ENCODE data around the gene MAD2L2.
A peak's percentile ranks its signal among the peaks of the same experiment; 100 is the strongest.

Gene MAD2L2

DNA sequence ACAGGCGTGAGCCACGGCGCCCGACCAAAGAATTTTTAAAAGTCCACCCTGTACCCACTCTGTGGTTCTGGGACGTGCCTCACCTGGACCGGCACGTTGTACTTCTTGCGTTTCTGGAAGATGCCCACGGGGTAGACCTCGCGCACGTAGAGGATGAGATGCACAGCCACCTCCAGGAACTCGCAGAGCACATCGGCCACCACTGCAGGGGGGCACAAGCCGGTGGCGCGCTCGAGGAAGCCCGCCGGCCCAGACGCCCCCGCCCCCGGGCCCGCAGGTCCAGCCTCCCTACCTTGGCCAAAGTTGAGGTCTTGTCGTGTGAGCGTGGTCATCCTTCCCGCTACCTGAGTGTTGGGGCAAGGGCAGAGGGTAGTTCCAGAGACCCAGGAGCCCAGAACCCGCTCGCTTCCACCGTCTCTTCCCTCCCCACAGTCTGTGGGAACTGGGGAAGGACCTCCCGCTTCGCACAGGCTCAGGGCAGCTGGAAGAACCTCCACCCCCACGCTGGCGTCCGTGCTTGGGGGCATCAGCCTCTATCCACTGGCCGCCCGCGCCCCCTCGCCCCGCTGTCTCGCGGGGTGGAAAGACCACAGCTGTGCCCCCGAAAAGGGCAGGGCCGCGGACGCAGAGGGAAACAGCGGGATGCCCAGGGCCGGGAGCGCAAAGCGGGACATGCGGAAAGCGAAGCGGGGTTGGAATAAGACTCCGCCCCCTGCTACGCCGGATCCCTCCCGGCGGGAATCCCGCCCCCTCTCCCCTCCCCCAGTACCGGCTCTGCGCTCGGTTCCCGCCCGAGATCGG, 478 bp downstream of the MAD2L2 start:
- no peak for DNase-seq

DNA sequence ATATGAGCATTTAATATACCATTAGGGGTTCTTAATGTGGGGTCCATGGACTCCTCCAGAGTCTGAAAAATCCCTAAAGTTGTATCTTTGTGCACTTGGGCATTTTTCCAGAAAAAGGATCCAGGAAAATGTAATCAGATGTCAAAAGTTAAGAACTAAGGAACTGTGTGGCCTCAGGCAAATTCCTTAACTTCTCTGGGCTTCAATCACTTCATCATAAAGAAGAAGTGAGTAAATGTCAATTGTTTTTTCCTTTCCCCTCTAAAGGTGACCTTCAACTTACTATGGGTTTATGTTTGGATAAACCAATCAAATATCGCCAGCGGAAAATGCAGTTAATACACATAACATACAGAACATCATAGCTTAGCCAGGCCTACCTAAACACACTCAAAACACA, 2.5 kb downstream of the MAD2L2 start:
- DNase-seq = no peak

- DNase-seq = no peak
Measured at GRCh38 chr1:11676386-11677103, 4.4 kb downstream of the MAD2L2 start.

DNA sequence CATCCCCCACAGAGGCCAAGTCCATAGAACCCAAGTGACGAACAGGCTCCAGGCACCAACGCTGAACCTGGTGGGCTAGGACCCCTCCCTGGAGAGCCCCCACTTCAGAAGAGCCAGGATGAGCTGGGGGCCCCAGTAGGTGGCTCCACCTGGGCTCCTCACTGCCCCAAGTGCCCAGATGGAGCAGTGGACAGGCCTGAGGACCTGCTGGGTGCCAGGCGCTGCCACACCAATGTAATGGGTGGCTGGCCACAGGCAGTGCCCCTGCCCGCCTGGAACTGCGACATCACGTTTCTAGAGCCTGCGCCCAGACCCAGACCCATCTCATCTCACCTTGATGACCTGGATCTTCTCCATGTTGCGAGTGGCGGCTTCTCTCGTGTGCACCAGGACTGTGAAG, 5.6 kb downstream of the MAD2L2 start:
- DNase-seq = no peak

- no peak for DNase-seq
Measured at GRCh38 chr1:11674488-11674887, 6.5 kb downstream of the MAD2L2 start.

DNA sequence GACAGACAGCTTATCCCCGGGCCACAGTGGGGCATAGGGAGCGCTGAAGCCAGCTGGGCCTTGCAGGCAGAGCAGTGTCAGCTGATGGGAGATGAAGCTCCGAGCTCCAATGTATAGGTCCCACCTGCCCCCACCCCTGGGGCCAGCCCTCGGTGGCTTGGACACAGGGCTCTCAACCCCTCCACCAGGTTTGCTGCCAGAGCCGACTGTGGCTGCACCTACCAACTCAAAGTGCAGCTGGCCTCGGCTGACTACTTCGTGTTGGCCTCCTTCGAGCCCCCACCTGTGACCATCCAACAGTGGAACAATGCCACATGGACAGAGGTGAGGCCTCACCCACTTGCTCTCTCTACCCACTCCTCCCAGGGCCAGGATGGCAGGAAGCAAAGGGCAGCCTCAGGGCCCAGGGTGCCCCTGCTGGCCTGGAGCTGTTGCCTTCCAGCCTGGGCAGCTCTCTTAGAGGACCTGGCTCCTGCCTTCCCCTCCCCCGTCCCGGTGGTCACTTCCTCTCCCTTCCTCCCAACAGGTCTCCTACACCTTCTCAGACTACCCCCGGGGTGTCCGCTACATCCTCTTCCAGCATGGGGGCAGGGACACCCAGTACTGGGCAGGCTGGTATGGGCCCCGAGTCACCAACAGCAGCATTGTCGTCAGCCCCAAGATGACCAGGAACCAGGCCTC, 7.7 kb downstream of the MAD2L2 start:
- no peak for DNase-seq

DNA sequence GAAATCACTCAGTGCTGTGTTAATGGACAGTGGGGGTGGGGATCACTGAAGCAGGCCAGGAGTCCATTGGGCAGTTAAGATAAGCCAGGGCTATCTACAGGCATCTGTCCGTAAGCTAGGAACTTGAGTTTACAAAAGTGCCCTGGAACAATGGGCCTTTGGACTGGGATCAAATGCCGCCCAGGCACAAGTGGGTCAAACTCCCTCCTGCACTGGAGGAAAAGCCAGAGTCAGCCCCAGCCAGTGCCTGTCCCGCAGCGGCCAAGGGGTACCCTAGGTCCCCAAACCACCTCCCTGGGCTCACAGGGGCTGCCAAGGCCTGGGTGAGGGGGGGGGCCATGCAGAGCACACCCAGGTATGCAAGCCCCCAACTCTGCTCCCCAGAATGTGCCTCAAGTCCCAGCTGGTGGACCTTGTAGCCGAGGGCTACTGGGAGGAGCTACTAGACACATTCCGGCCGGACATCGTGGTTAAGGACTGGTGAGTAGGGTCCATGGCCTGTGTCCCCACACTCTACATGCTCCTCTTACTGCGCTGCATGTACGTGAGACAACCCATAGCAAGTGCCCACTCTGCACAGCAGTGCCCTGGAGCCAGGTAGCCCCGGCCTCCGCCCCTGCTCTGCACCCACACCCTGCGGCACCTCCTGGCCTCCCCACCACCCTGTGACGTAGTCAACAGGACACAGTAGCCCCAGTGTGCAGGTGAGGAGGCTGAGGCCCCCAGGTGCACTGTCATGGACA, 9.2 kb downstream of the MAD2L2 start:
- DNase-seq = no peak

GRCh38 chr1:11671205-11671543, 9.8 kb downstream of the MAD2L2 start:
- DNase-seq = no peak

DNA sequence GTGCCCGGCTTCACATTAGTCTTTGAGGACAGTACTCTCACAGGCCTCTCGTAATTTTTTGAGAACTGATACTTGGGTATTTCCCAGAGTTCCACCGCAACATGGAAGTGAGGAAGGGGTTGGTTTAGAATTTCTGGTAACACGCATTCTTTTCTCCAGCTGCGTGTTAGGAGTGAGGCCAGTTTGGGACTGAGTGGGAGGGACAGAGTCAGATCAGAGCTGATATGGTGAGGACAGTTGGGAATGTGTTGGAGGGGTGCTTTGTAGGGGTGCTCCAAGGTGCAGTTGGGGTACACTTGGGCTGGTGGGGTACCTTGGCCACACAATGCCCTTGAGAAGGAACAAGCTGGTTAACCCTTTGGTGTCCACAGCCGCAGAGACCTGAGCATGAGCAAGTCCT, 10.2 kb downstream of the MAD2L2 start:
- no peak for DNase-seq

DNA sequence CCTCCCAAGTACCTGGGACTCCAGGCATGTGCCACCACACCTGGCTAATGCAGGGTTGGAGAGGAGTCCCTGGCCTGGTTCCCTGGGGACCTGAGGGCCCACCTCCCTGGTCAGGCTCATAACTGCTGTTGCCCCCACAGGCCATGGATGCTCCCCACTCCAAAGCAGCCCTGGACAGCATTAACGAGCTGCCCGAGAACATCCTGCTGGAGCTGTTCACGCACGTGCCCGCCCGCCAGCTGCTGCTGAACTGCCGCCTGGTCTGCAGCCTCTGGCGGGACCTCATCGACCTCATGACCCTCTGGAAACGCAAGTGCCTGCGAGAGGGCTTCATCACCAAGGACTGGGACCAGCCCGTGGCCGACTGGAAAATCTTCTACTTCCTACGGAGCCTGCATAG, 12.4 kb downstream of the MAD2L2 start:
- no peak for DNase-seq

DNA sequence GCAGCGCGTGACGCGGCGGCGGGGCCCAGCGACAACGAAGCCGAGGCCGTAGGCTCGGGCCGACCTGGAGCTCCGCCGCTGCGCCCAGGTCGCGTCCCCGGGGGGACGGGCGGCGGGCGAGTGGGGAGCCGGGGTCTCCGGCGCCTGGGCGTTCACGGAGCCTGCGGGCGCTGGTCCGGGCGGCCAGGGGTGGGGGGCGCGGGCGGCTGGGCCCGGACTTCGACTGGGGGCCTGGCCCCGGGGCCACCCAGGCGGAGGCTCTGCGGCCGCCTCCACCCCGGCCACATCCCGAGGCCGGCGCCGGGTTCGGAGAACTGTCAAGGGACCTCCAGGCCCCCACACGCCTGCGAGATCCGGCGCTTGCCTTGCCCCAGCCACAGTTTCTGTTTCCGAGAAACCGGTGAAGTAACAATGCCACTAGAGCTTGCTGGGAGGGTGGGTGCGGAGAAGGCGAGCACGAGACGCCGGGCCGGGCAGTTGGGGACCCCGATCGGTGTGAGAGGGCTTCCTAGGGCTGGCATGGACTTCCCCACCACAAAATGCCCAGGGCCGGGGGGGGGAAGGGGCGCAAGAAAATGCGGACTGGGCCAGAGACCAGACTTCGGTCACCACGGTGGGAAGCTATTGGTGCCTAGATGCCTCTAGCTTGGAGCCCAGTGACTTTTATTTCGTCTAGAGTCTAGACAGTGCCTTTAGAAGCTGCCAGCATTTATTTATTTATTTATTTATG, 16.4 kb downstream of the MAD2L2 start:
- DNase-seq = peak; percentile 84

DNA sequence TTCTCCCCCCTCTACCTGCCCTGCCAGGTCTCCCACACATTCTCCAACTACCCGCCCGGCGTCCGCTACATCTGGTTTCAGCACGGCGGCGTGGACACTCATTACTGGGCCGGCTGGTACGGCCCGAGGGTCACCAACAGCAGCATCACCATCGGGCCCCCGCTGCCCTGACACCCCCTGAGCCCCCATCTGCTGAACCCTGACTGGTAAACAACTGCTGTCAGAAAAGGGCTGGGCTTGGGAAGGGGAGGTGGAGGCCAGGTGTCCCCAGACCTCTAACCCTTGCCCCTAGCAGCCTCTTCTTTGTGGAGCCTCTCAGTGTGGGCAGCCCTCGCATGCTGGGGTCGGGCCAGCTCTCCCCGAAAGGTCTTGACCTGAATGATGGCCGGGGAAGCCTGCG, 19.8 kb downstream of the MAD2L2 start:
- no peak for DNase-seq

GRCh38 chr1:11659748-11660147, 21.2 kb downstream of the MAD2L2 start:
- no peak for DNase-seq

GRCh38 chr1:11658542-11658941, 22.4 kb downstream of the MAD2L2 start:
- DNase-seq = no peak

- DNase-seq = no peak
Measured at GRCh38 chr1:11657654-11658053, 23.3 kb downstream of the MAD2L2 start.

GRCh38 chr1:11654939-11655808, 25.8 kb downstream of the MAD2L2 start:
- no peak for DNase-seq

- DNase-seq = peak; percentile 90
Measured at GRCh38 chr1:11654137-11654938, 26.6 kb downstream of the MAD2L2 start, which contains the start of the genes FBXO2 and FBXO44. Gene FBXO2, minus strand, starts transcription at chr1:11654429. Its CDS starts 89 bp downstream, at chr1:11654340. Gene FBXO44, plus strand, starts transcription at chr1:11654877. Its CDS starts 959 bp downstream, at chr1:11655836.

DNA sequence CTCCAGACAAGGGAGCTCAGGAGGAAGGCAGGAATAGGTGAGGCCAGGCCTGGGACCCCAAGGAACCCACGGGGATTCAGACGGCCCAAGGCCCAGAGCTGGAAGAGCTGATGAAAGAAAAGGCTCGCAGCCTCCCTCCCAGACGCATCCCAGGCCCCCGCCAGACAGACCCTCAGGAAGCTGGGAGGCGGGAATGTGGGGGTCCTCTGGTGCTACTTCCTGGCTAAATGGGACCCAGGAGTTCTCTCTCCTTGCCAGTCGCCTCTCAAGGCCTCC, 27.1 kb downstream of the MAD2L2 start:
- no peak for DNase-seq

DNA sequence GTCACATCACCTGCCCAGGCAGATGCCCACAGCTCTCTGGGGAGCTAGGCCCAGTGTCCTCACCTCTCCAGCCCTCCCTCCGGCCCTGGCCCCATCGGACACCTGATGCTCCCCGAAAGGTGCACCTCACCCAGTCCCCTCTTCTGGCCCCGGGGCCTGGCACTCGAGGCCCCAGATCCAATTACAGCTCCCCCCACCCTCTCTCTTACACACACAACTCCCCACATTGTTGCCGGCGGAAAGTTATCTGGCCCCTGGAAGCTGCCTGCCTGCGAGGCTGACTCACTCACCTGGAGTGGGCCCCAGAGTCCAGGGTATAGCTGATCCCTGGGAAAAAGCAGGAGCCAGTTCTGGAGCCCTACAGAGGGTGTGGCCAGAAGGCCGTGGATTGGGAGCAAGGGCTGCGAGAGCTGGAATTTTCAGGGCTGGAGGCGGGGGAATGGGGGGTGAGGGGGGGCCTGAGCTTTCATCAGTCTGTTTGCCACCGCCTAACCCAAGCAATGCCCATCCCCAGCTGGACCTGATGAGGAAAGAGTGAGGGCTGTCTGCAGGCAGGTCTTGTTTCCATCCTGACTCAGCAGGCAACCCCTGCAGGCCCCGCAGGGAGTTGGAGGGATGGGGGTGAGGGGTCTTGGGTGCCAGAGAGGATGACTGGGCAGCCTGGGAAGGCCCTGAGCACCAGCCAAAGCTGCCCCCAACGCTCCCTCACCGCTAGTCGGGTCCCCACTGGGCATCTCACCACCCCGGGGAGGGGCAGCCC, 27.7 kb downstream of the MAD2L2 start:
- no peak for DNase-seq

GRCh38 chr1:11652203-11652780, 28.7 kb downstream of the MAD2L2 start:
- no peak for DNase-seq
